ENCODE data around the gene IFNAR2. TPM values are rescaled to one million over a fixed set of nuclear protein-coding genes. Genes with fewer than 3 reads are reported as not detected.
A peak's percentile ranks its signal among the peaks of the same experiment; 100 is the strongest.

The IFNAR2 gene
- total and polyA plus RNA-seq, 3 experiments from 2014 or later = 23.4 to 85.3 (median 26.4) TPM

DNA sequence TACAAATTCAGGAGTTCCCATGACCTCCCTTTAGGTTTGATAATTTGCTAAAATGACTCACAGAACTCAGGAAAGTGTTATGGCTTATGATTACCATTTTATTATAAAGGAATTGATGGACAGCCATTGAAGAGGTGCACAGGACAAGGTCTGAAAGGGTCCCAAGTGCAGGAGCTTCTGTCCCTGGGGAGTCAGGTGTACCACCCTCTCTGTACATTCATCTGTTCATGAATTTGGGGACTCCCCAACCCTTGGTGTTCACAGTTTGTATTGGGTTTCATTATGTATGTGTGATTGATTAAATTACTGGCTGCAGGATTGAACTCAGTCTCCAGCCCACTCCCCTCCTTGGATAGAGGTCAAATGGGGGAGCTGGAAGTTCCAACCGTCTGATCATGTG lies 25.7 kb downstream of the IFNAR2 start:
- H3K27me3 Mint-ChIP-seq = no peaks in the 10 kb centered on the region
- ChIA-PET CTCF (interaction anchor here (0.9 kb wide), 1 partner anchor 99 kb away, joined by 3 read pairs; no protein-coding TSS in a partner anchor), POLR2A (no interaction called here)
- H3K36me3 Mint-ChIP-seq = peaks cover 38 to 95% (median 47%) of the 10 kb centered on the region in 3 donors
- peak overlapping the region in 7 of 8 donors; percentile 23 to 86 (median 51) for H3K27ac Mint-ChIP-seq
- H3K36me3 ChIP-seq (ENCODE audit: insufficient read depth, low read length) = peaks cover 62% of the 10 kb centered on the region
- H3K9me3 ChIP-seq (ENCODE audit: low read length) = no peaks in the 10 kb centered on the region
- H3K9me3 Mint-ChIP-seq = peaks cover 0 to 4% (median 0%) of the 10 kb centered on the region in 5 donors
- H3K4me3 ChIP-seq (ENCODE audit: low read length) = no peak overlapping the region
- no peak for DNase-seq
- no peaks in the 10 kb centered on the region for H3K27me3 ChIP-seq (ENCODE audit: insufficient read depth, low read length, poor library complexity, severe bottlenecking)
- peaks cover 38 to 66% (median 56%) of the 10 kb centered on the region in 3 donors for H3K4me1 Mint-ChIP-seq
- peaks cover 10% of the 10 kb centered on the region for H3K4me1 ChIP-seq (ENCODE audit: insufficient read depth, low read length)
- H3K4me3 Mint-ChIP-seq = no peak overlapping the region
- no peak overlapping the region for H3K27ac ChIP-seq (ENCODE audit: low read depth, low read length)

DNA sequence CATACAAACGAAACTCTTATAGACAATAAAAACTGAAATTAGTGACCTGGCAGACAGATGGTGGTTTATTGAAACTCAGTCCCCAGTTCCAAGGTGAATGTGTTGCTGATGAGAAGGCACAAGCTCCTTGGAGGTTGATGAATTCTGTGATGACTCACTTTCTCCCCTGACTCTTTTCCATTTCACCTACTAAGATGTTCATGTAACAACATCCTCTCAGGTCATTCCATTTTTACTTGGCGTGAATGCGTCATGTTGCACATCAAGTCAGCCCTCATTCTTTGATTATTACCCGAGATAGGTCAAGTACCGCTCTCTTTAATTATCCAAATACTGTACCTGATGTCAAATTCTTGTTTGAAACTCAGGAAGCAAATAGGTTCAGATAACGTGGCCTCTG lies 26.3 kb downstream of the IFNAR2 start:
- ChIA-PET CTCF (no interaction called here), POLR2A (no interaction called here)
- H3K27ac ChIP-seq (ENCODE audit: low read depth, low read length) = no peak overlapping the region
- no peak overlapping the region for H3K4me3 ChIP-seq (ENCODE audit: low read length)
- peaks cover 39 to 64% (median 58%) of the 10 kb centered on the region in 3 donors for H3K4me1 Mint-ChIP-seq
- no peak for DNase-seq
- H3K27me3 Mint-ChIP-seq = no peaks in the 10 kb centered on the region
- no peak overlapping the region for H3K4me3 Mint-ChIP-seq
- H3K36me3 ChIP-seq (ENCODE audit: insufficient read depth, low read length) = peaks cover 58% of the 10 kb centered on the region
- no peaks in the 10 kb centered on the region for H3K9me3 ChIP-seq (ENCODE audit: low read length)
- H3K4me1 ChIP-seq (ENCODE audit: insufficient read depth, low read length) = peaks cover 14% of the 10 kb centered on the region
- peaks cover 0 to 4% (median 0%) of the 10 kb centered on the region in 5 donors for H3K9me3 Mint-ChIP-seq
- peaks cover 36 to 89% (median 42%) of the 10 kb centered on the region in 3 donors for H3K36me3 Mint-ChIP-seq
- no peaks in the 10 kb centered on the region for H3K27me3 ChIP-seq (ENCODE audit: insufficient read depth, low read length, poor library complexity, severe bottlenecking)
- peak overlapping the region in 5 of 8 donors; percentile 27 to 92 (median 45) for H3K27ac Mint-ChIP-seq

DNA sequence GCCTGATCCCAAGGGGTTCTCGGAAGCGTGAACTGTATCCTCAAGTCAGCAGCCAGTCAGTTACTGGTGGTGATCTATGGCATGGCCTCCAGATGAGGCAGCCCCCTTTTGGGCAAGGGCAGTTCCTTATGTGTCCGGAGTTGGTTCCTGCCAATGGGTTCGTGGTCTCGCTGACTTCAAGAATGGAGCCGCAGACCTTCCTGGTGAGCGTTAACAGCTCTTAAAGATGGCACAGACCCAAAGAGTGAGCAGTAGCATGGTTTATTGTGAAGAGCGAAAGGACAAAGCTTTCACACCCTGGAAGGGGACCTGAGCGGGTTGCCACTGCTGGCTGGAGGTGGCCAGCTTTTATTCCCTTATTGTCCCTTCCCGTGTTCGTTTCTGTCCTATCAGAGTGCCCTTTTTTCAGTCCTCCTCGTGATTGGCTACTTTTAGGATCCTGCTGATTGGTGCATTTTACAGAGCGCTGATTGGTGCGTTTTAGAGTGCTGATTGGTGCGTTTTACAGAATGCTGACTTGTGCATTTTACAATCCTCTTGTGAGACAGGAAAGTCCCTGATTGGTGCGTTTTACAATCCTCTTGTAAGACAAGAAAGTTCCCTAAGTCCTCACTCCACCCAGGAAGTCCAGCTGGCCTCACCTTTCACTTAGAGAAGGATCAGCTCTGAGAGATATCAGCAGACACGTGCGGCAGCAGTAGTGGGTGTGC lies 27.5 kb downstream of the IFNAR2 start:
- H3K27ac Mint-ChIP-seq = peak overlapping the region in 5 of 8 donors; percentile 12 to 92 (median 43)
- peaks cover 30 to 79% (median 38%) of the 10 kb centered on the region in 3 donors for H3K36me3 Mint-ChIP-seq
- peaks cover 0 to 4% (median 0%) of the 10 kb centered on the region in 5 donors for H3K9me3 Mint-ChIP-seq
- Histone ChIP-seq H3K36me3 (ENCODE audit: insufficient read depth, low read length) (peaks cover 51% of the 10 kb centered on the region), H3K27ac (ENCODE audit: low read depth, low read length) (no peak overlapping the region), H3K27me3 (ENCODE audit: insufficient read depth, low read length, poor library complexity, severe bottlenecking) (no peaks in the 10 kb centered on the region), H3K9me3 (ENCODE audit: low read length) (no peaks in the 10 kb centered on the region), H3K4me1 (ENCODE audit: insufficient read depth, low read length) (peaks cover 25% of the 10 kb centered on the region), H3K4me3 (ENCODE audit: low read length) (no peak overlapping the region)
- no peak for DNase-seq
- peaks cover 39 to 68% (median 67%) of the 10 kb centered on the region in 3 donors for H3K4me1 Mint-ChIP-seq
- no peak overlapping the region for H3K4me3 Mint-ChIP-seq
- POLR2A ChIA-PET = no interaction called here
- CTCF ChIA-PET = no interaction called here
- no peaks in the 10 kb centered on the region for H3K27me3 Mint-ChIP-seq

DNA sequence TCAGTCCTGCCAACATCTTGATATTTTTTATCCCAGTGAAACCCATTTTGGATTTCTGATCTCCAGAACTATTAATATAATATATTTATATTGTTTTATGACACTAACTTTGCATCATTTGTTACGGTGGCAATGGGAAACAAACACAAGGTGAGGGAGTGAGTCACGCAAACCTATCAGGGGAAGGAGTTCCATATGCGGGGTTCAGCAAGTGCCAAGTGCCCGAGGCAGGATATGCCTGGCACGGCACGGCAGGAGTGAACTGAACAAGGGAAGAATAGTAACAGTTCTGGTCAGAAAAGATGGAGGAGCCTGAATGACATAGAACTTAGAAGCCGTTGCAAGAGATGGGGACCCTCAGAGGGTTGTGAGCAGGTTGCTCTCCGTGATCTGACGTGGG lies 28.7 kb downstream of the IFNAR2 start:
- H3K4me1 ChIP-seq (ENCODE audit: insufficient read depth, low read length) = peaks cover 28% of the 10 kb centered on the region
- H3K4me3 Mint-ChIP-seq = peak overlapping the region in 1 of 7 donors; percentile 55
- DNase-seq = no peak
- H3K36me3 ChIP-seq (ENCODE audit: insufficient read depth, low read length) = peaks cover 39% of the 10 kb centered on the region
- peak overlapping the region in 6 of 8 donors; percentile 6 to 85 (median 49) for H3K27ac Mint-ChIP-seq
- ChIA-PET CTCF (no interaction called here), POLR2A (no interaction called here)
- H3K4me3 ChIP-seq (ENCODE audit: low read length) = no peak overlapping the region
- H3K27ac ChIP-seq (ENCODE audit: low read depth, low read length) = no peak overlapping the region
- H3K4me1 Mint-ChIP-seq = peaks cover 45 to 74% (median 73%) of the 10 kb centered on the region in 3 donors
- H3K9me3 Mint-ChIP-seq = peaks cover 0 to 4% (median 0%) of the 10 kb centered on the region in 5 donors
- peaks cover 30 to 79% (median 32%) of the 10 kb centered on the region in 3 donors for H3K36me3 Mint-ChIP-seq
- H3K27me3 Mint-ChIP-seq = no peaks in the 10 kb centered on the region
- H3K27me3 ChIP-seq (ENCODE audit: insufficient read depth, low read length, poor library complexity, severe bottlenecking) = no peaks in the 10 kb centered on the region
- H3K9me3 ChIP-seq (ENCODE audit: low read length) = no peaks in the 10 kb centered on the region

DNA sequence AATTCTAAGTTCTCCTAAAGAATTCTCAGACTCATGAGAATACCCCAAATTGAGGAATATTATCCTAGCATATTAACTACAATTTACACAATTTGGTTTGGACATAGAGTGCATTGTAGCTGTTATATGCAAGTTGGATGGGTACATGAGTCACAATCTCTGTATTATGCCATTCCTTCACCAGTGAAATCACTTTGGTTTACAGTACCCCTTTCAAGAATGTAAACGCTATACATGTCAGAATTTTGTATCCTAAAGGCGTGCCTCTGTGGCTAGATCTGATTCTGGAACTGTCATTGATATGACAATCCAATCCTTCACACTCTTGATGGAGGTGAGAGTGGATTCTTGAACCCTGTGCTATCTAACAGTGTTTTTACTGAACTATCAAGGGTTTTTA lies 29.7 kb downstream of the IFNAR2 start:
- Mint-ChIP-seq H3K27ac (peak overlapping the region in 7 of 8 donors; percentile 6 to 85 (median 63)), H3K4me3 (peak overlapping the region in 5 of 7 donors; percentile 9 to 72 (median 44)), H3K36me3 (peaks cover 30 to 78% (median 31%) of the 10 kb centered on the region in 3 donors), H3K4me1 (peaks cover 48 to 81% (median 73%) of the 10 kb centered on the region in 3 donors), H3K27me3 (no peaks in the 10 kb centered on the region), H3K9me3 (peaks cover 0 to 4% (median 0%) of the 10 kb centered on the region in 5 donors)
- ChIA-PET CTCF (no interaction called here), POLR2A (no interaction called here)
- no peaks in the 10 kb centered on the region for H3K27me3 ChIP-seq (ENCODE audit: insufficient read depth, low read length, poor library complexity, severe bottlenecking)
- H3K4me3 ChIP-seq (ENCODE audit: low read length) = no peak overlapping the region
- no peak for DNase-seq
- H3K4me1 ChIP-seq (ENCODE audit: insufficient read depth, low read length) = peaks cover 28% of the 10 kb centered on the region
- no peaks in the 10 kb centered on the region for H3K9me3 ChIP-seq (ENCODE audit: low read length)
- H3K36me3 ChIP-seq (ENCODE audit: insufficient read depth, low read length) = peaks cover 31% of the 10 kb centered on the region
- H3K27ac ChIP-seq (ENCODE audit: low read depth, low read length) = no peak overlapping the region

DNA sequence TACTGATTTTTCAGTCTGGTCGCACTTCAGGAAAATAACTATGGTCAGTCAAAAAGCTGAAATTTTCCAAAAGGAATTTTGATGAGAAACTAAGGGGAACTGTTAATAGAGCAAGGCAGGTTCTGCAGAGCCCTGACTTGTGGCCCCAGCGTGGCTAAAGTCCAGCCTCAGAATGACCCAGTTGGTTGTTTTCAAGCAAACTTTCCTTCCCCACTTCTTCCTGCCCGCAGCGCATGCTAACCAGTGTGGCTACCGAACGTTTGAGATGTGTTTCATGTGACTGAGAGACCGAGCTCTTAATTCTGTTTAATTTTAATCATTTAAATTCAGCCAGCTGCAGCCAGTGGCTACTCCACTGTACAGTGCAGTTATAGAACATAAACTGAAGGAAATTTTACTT lies 30.3 kb downstream of the IFNAR2 start:
- no peak overlapping the region for H3K4me3 ChIP-seq (ENCODE audit: low read length)
- no peaks in the 10 kb centered on the region for H3K27me3 ChIP-seq (ENCODE audit: insufficient read depth, low read length, poor library complexity, severe bottlenecking)
- ChIA-PET POLR2A (no interaction called here), CTCF (no interaction called here)
- DNase-seq = no peak
- Mint-ChIP-seq H3K27ac (peak overlapping the region; percentile 6 to 85 (median 56)), H3K9me3 (peaks cover 0 to 4% (median 0%) of the 10 kb centered on the region in 5 donors), H3K36me3 (peaks cover 28 to 74% (median 30%) of the 10 kb centered on the region in 3 donors), H3K4me3 (peak overlapping the region; percentile 9 to 72 (median 44)), H3K4me1 (peaks cover 45 to 80% (median 70%) of the 10 kb centered on the region in 3 donors), H3K27me3 (no peaks in the 10 kb centered on the region)
- no peaks in the 10 kb centered on the region for H3K9me3 ChIP-seq (ENCODE audit: low read length)
- peaks cover 26% of the 10 kb centered on the region for H3K36me3 ChIP-seq (ENCODE audit: insufficient read depth, low read length)
- H3K27ac ChIP-seq (ENCODE audit: low read depth, low read length) = no peak overlapping the region
- peaks cover 28% of the 10 kb centered on the region for H3K4me1 ChIP-seq (ENCODE audit: insufficient read depth, low read length)

DNA sequence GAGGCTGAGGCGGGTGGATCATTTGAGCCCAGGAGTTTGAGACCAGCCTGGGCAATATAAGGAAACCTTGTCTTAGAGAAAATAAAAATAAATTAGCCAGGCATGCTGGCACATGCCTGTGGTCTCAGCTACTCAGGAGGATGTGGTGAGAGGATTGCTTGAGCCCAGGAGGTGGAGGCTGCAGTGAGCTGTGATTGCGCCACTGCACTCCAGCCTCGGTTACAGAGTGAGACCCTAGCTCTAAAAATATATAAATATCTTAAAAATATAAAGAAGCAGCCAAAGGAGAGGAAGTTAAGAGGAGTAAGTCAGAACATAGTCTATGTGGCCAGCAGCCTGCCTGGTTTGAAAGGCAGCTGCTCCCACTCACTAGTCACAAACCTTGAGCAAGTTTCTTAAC lies 31.9 kb downstream of the IFNAR2 start:
- no peak overlapping the region for H3K27ac ChIP-seq (ENCODE audit: low read depth, low read length)
- no peak overlapping the region for H3K4me3 ChIP-seq (ENCODE audit: low read length)
- H3K4me1 ChIP-seq (ENCODE audit: insufficient read depth, low read length) = peaks cover 35% of the 10 kb centered on the region
- Mint-ChIP-seq H3K4me3 (peak overlapping the region in 5 of 7 donors; percentile 19 to 69 (median 33)), H3K27ac (peak overlapping the region; percentile 6 to 87 (median 59)), H3K36me3 (peaks cover 19 to 68% (median 24%) of the 10 kb centered on the region in 3 donors), H3K9me3 (peaks cover 0 to 4% (median 0%) of the 10 kb centered on the region in 5 donors), H3K4me1 (peaks cover 46 to 81% (median 68%) of the 10 kb centered on the region in 3 donors), H3K27me3 (no peaks in the 10 kb centered on the region)
- peak in 1 of 5 donors; percentile 24 for DNase-seq
- POLR2A ChIA-PET = interaction anchor here (0.7 to 1.8 kb wide), 3 partner anchors 10 to 63 kb away, joined by 3 to 6 read pairs (median 4); partner anchors contain the start of gene IFNAR1
- H3K27me3 ChIP-seq (ENCODE audit: insufficient read depth, low read length, poor library complexity, severe bottlenecking) = no peaks in the 10 kb centered on the region
- H3K36me3 ChIP-seq (ENCODE audit: insufficient read depth, low read length) = peaks cover 17% of the 10 kb centered on the region
- no peaks in the 10 kb centered on the region for H3K9me3 ChIP-seq (ENCODE audit: low read length)
- CTCF ChIA-PET = interaction anchor here (1.2 kb wide), 1 partner anchor 62 kb away, joined by 4 read pairs; no protein-coding TSS in a partner anchor

DNA sequence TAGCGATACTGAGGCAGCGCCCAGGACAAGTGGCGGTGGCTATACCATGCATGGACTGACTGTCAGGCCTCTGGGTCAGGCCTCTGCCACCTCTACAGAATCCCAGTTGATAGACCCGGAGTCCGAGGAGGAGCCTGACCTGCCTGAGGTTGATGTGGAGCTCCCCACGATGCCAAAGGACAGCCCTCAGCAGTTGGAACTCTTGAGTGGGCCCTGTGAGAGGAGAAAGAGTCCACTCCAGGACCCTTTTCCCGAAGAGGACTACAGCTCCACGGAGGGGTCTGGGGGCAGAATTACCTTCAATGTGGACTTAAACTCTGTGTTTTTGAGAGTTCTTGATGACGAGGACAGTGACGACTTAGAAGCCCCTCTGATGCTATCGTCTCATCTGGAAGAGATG lies 33.2 kb downstream of the IFNAR2 start:
- H3K27ac Mint-ChIP-seq = peak overlapping the region in 2 of 8 donors; percentile 42 to 43
- Histone ChIP-seq H3K27me3 (ENCODE audit: insufficient read depth, low read length, poor library complexity, severe bottlenecking) (no peaks in the 10 kb centered on the region), H3K4me1 (ENCODE audit: insufficient read depth, low read length) (peaks cover 46% of the 10 kb centered on the region), H3K36me3 (ENCODE audit: insufficient read depth, low read length) (peaks cover 4% of the 10 kb centered on the region), H3K27ac (ENCODE audit: low read depth, low read length) (no peak overlapping the region), H3K9me3 (ENCODE audit: low read length) (no peaks in the 10 kb centered on the region), H3K4me3 (ENCODE audit: low read length) (no peak overlapping the region)
- H3K36me3 Mint-ChIP-seq = peaks cover 11 to 63% (median 12%) of the 10 kb centered on the region in 3 donors
- H3K4me1 Mint-ChIP-seq = peaks cover 57 to 84% (median 71%) of the 10 kb centered on the region in 3 donors
- ChIA-PET POLR2A (interaction anchor here (0.5 kb wide), 1 partner anchor 30 kb away, joined by 5 read pairs; no protein-coding TSS in a partner anchor), CTCF (no interaction called here)
- no peak for DNase-seq
- H3K27me3 Mint-ChIP-seq = no peaks in the 10 kb centered on the region
- peak overlapping the region in 2 of 7 donors; percentile 46 to 52 for H3K4me3 Mint-ChIP-seq
- H3K9me3 Mint-ChIP-seq = no peaks in the 10 kb centered on the region
